ENCODE measurements around the gene MEIS2.

MEIS2 gene

GRCh38 chr15:37108381-37109167, 8.2 kb upstream of the MEIS2 start:
- H3K4me1 ChIP-seq (ENCODE audit: insufficient read depth, low read length, poor library complexity, severe bottlenecking) = no peaks in the 10 kb centered on the region
- no peaks in the 10 kb centered on the region for H3K36me3 ChIP-seq (ENCODE audit: insufficient read depth, low read length)
- H3K4me2 ChIP-seq (ENCODE audit: low read depth, low read length, poor library complexity, severe bottlenecking) = no peak overlapping the region
- no peak for TF ChIP-seq EZH2phosphoT487 (IDR thresholded peaks at IDR 0.05; ENCODE audit: borderline replicate concordance)
- no peak for TF ChIP-seq CTCF (conservative IDR thresholded peaks at IDR 0.05; ENCODE audit: low read length)
- no peak overlapping the region for H2AFZ ChIP-seq (ENCODE audit: low read length)
- H3K27me3 ChIP-seq (ENCODE audit: insufficient read depth, low read length, poor library complexity, severe bottlenecking) = no peaks in the 10 kb centered on the region
- H3K4me3 ChIP-seq (ENCODE audit: low read length, poor library complexity, severe bottlenecking) = no peak overlapping the region
- no peaks in the 10 kb centered on the region for H3F3A ChIP-seq (ENCODE audit: low read depth)
- no peaks in the 10 kb centered on the region for H3K79me2 ChIP-seq (ENCODE audit: insufficient read depth, low read length)
- no peak overlapping the region for H3K9ac ChIP-seq (ENCODE audit: low read depth, low read length, poor library complexity, severe bottlenecking)
- H4K20me1 ChIP-seq (ENCODE audit: insufficient read depth, low read length, poor library complexity, severe bottlenecking) = no peaks in the 10 kb centered on the region
- no peaks in the 10 kb centered on the region for H3K9me2 ChIP-seq (replicated peaks; ENCODE audit: low read depth, low read length)
- H3K9me3 ChIP-seq (ENCODE audit: insufficient read depth, low read depth, low read length) = no peaks in the 10 kb centered on the region

GRCh38 chr15:37107744-37108380, 7.5 kb upstream of the MEIS2 start:
- Histone ChIP-seq H3F3A (ENCODE audit: low read depth) (no peaks in the 10 kb centered on the region), H3K79me2 (ENCODE audit: insufficient read depth, low read length) (no peaks in the 10 kb centered on the region), H3K4me1 (ENCODE audit: insufficient read depth, low read length, poor library complexity, severe bottlenecking) (no peaks in the 10 kb centered on the region), H3K27me3 (ENCODE audit: insufficient read depth, low read length, poor library complexity, severe bottlenecking) (no peaks in the 10 kb centered on the region), H3K9ac (ENCODE audit: low read depth, low read length, poor library complexity, severe bottlenecking) (no peak overlapping the region), H3K4me2 (ENCODE audit: low read depth, low read length, poor library complexity, severe bottlenecking) (no peak overlapping the region), H3K4me3 (ENCODE audit: low read length, poor library complexity, severe bottlenecking) (no peak overlapping the region), H4K20me1 (ENCODE audit: insufficient read depth, low read length, poor library complexity, severe bottlenecking) (no peaks in the 10 kb centered on the region), H3K9me3 (ENCODE audit: insufficient read depth, low read depth, low read length) (no peaks in the 10 kb centered on the region), H3K9me2 (replicated peaks; ENCODE audit: low read depth, low read length) (no peaks in the 10 kb centered on the region), H2AFZ (ENCODE audit: low read length) (no peak overlapping the region), H3K36me3 (ENCODE audit: insufficient read depth, low read length) (no peaks in the 10 kb centered on the region)
- no peak for TF ChIP-seq EZH2phosphoT487 (IDR thresholded peaks at IDR 0.05; ENCODE audit: borderline replicate concordance)
- TF ChIP-seq CTCF (conservative IDR thresholded peaks at IDR 0.05; ENCODE audit: low read length) = no peak

- H3K9ac ChIP-seq (ENCODE audit: low read depth, low read length, poor library complexity, severe bottlenecking) = no peak overlapping the region
- H3K4me3 ChIP-seq (ENCODE audit: low read length, poor library complexity, severe bottlenecking) = no peak overlapping the region
These were observed 6.9 kb upstream of the MEIS2 start for GRCh38 chr15:37107071-37107743.

More at GRCh38 chr15:37107071-37107743, 6.9 kb upstream of the MEIS2 start:
- Histone ChIP-seq H3K36me3 (ENCODE audit: insufficient read depth, low read length) (no peaks in the 10 kb centered on the region), H3K79me2 (ENCODE audit: insufficient read depth, low read length) (no peaks in the 10 kb centered on the region), H3K9me3 (ENCODE audit: insufficient read depth, low read depth, low read length) (no peaks in the 10 kb centered on the region), H3F3A (ENCODE audit: low read depth) (no peaks in the 10 kb centered on the region), H3K4me2 (ENCODE audit: low read depth, low read length, poor library complexity, severe bottlenecking) (no peak overlapping the region), H2AFZ (ENCODE audit: low read length) (no peak overlapping the region), H3K9me2 (replicated peaks; ENCODE audit: low read depth, low read length) (no peaks in the 10 kb centered on the region), H3K27me3 (ENCODE audit: insufficient read depth, low read length, poor library complexity, severe bottlenecking) (no peaks in the 10 kb centered on the region), H3K4me1 (ENCODE audit: insufficient read depth, low read length, poor library complexity, severe bottlenecking) (no peaks in the 10 kb centered on the region), H4K20me1 (ENCODE audit: insufficient read depth, low read length, poor library complexity, severe bottlenecking) (no peaks in the 10 kb centered on the region)
- TF ChIP-seq EZH2phosphoT487 (IDR thresholded peaks at IDR 0.05; ENCODE audit: borderline replicate concordance) = no peak
- no peak for TF ChIP-seq CTCF (conservative IDR thresholded peaks at IDR 0.05; ENCODE audit: low read length)
